Type B pancreatic cell (in vitro differentiated cells): ENCODE data around the gene TRIM52. TPM values are rescaled to one million over a fixed set of nuclear protein-coding genes. Genes with fewer than 3 reads are reported as not detected.
A peak's percentile ranks its signal among the peaks of the same experiment; 100 is the strongest.

ENCODE experiments used
- DNase-seq: peaks from one replicate; pipeline ENCODE4 v3.0.0; 2021; ENCODE audit warnings: mixed read lengths; ENCODE audit not compliant: unreplicated experiment; ENCODE audit errors: extremely low spot score
- H3K27ac Mint-ChIP-seq: 2 replicates; pipeline ENCODE4 v1.8.0; 2021; ENCODE audit warnings: mild to moderate bottlenecking, mixed read lengths
- H3K27me3 Mint-ChIP-seq: 2 replicates; pipeline ENCODE4 v1.8.0; 2021; ENCODE audit warnings: mixed read lengths
- H3K36me3 Mint-ChIP-seq: 2 replicates; pipeline ENCODE4 v1.8.0; 2021; ENCODE audit warnings: mixed read lengths
- H3K4me1 Mint-ChIP-seq: one replicate; pipeline ENCODE4 v1.8.0; 2021; ENCODE audit warnings: mixed read lengths; ENCODE audit not compliant: unreplicated experiment
- H3K4me3 Mint-ChIP-seq: 2 replicates; pipeline ENCODE4 v1.8.0; 2021; ENCODE audit warnings: mild to moderate bottlenecking, mixed read lengths
- H3K9me3 Mint-ChIP-seq: 2 replicates; pipeline ENCODE4 v1.8.0; 2021; ENCODE audit warnings: mixed read lengths
- total RNA-seq: library from RNA; stranded (reverse); gene quantifications from 2 replicates; pipeline ENCODE4 v1.2.1, GENCODE V29; 2021; ENCODE audit warnings: low replicate concordance
- TF ChIP-seq, protein P1 (sequence below): fragments of 200-600 bp; sonication (generic); conservative IDR thresholded peaks from 2 replicates; pipeline ENCODE4 v1.5.0; 2021; ENCODE audit warnings: antibody characterized with exemption, mild to moderate bottlenecking

The TRIM52 gene
- total RNA-seq, 1 donor from 2014 or later: 14.1 TPM

DNA sequence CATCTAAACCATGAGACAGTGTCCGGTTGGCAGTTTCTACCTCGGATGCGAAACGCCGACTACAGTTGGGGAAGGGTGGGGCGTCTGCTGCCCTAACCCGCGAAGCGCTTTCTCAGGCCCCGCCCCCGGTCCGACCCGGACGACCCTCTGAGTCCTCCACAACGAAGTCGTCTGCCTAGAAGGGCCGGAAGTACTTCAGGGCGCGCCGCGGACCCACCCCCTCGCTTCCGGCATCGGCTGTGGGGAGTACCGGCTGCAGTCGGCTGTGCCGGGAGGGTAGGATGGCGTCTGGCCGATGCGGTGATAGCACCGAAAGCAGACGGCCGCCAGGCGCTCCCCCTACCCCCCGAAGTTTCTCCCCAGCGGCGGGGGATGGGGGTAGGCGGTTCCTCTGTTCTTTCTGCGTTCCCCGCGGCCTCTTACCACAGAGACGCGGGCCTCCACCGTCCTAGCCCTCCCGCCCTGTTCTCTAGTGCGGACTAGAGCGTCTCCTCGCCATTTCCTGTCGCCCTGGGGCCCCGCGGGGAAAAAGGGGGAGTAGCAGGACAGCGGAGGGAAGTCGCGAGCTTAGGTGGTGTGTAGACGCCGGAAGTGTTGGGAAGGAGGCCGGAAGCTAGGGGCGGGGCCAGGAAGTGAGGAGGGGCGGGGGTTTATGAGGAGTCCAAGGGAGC, 37.8 kb downstream of the TRIM52 start, which contains the start of gene TRIM41:
Gene TRIM41 (plus strand): TSS at position 224 of the 671 bp plus-strand sequence. CDS start 719 bp downstream, outside the sequence.
- Mint-ChIP-seq H3K36me3 (peaks cover 11% of the 10 kb centered on the region), H3K9me3 (no peaks in the 10 kb centered on the region), H3K27me3 (peaks cover 16% of the 10 kb centered on the region), H3K4me3 (peak within 1 kb of the TSS; percentile 99), H3K4me1 (peaks cover 27% of the 10 kb centered on the region), H3K27ac (peak within 1 kb of the TSS; percentile 100)
- TF ChIP-seq, protein P1, sequence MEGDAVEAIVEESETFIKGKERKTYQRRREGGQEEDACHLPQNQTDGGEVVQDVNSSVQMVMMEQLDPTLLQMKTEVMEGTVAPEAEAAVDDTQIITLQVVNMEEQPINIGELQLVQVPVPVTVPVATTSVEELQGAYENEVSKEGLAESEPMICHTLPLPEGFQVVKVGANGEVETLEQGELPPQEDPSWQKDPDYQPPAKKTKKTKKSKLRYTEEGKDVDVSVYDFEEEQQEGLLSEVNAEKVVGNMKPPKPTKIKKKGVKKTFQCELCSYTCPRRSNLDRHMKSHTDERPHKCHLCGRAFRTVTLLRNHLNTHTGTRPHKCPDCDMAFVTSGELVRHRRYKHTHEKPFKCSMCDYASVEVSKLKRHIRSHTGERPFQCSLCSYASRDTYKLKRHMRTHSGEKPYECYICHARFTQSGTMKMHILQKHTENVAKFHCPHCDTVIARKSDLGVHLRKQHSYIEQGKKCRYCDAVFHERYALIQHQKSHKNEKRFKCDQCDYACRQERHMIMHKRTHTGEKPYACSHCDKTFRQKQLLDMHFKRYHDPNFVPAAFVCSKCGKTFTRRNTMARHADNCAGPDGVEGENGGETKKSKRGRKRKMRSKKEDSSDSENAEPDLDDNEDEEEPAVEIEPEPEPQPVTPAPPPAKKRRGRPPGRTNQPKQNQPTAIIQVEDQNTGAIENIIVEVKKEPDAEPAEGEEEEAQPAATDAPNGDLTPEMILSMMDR: peak; percentile 10
- DNase-seq: peak; percentile 99

DNA sequence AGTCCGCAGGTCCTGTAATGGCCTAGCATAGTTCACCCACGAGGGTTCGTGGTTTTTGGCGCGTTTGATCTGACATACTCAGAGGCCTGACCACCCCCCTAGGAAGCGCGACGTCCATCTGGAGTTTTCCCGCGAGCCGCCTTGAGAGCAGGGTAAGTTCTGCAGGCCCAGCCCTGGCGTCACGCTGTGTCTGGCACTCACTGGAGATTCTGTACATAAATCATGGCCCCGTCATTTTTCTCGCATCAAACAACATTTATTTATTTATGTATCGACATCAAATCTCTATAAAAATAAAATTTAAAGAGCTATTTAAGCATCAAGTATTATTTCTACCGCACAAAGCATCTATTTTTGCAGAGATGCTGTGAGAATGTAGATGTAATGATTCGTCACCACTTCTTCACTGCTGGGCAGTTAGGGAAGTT, 38.3 kb downstream of the TRIM52 start:
- no peak for DNase-seq
- H3K4me3 Mint-ChIP-seq: peak overlapping the region; percentile 99
- H3K4me1 Mint-ChIP-seq: peaks cover 32% of the 10 kb centered on the region
- TF ChIP-seq, protein P1: peak; percentile 68
- peaks cover 14% of the 10 kb centered on the region for H3K36me3 Mint-ChIP-seq
- H3K27ac Mint-ChIP-seq: peak overlapping the region; percentile 100
- peaks cover 21% of the 10 kb centered on the region for H3K27me3 Mint-ChIP-seq
- H3K9me3 Mint-ChIP-seq: no peaks in the 10 kb centered on the region

DNA sequence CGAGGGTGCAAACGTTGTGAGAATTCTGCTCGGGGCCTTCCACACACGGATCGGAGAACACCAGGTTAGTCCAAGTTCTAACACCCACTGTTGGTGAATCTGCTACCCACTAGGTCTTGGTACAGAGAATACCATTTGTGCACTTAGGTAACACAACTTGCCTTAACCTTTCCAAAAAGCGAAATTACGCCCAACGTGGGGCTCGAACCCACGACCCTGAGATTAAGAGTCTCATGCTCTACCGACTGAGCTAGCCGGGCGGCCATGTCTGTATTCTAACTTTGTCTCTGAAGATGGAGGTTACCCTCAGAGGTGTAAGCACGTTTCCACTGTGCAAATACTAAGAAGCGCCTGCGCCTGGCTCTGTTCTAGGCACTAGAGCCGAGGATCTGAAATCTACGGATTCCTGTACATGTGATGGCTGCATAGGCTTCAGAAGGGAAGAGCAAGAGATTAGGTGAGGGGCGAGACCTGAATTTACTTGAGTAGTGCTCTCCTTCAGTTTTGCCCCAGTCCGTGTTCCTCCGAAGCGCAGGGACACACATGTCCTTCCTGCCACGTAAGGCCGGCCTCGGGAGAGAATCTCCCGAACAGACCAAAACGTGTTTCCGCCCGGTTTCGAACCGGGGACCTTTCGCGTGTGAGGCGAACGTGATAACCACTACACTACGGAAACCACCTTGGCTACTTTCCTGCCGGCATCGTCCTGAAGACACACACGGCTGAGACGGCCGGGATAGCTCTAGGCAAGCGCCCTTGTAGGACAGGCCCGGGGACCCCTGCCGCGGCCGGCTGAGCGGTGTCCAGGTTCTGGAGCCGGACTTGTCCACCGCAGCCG, 38.9 kb downstream of the TRIM52 start:
- H3K9me3 Mint-ChIP-seq: no peaks in the 10 kb centered on the region
- DNase-seq: peak; percentile 97
- H3K4me3 Mint-ChIP-seq: peak overlapping the region; percentile 99

DNA sequence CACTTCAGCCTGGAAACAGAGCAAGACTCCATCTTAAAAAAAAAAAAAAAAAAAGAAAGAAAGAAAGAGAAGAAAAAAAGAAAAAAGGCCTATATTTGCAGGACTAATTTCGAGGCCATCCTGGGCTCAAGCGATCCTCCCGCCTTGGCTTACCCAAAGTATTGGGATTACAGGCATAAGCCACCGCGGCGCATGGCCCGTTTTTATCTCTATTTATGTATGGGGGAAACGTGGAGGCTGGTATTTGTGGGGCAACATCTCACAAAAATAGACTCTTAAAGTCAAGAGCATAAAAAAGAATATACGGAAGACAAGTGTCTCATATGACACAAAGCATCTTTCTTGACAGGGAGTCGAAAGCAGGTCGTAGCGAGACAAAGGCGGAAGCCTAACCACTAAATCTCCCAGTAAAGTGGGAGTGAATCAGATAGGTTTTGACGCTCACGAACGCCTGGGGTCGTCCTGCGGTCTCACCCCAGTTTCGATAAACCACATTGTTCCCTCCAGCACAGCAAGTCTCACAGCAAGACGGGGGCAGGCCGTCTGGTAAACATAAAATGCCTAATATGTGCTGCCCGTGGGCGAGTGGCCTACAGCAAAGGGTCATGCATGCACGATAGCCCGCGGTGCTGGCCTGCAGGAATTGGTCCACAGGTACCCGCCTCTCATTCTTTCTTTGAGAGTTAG, 39.7 kb downstream of the TRIM52 start:
- Mint-ChIP-seq H3K36me3 (peaks cover 14% of the 10 kb centered on the region), H3K27me3 (peaks cover 27% of the 10 kb centered on the region), H3K4me1 (peaks cover 40% of the 10 kb centered on the region), H3K4me3 (peak overlapping the region; percentile 99), H3K9me3 (no peaks in the 10 kb centered on the region), H3K27ac (peak overlapping the region; percentile 100)
- TF ChIP-seq, protein P1: no peak
- DNase-seq: no peak

More for the DNA sequence above, 38.9 kb downstream of the TRIM52 start:
- TF ChIP-seq, protein P1: no peak
- H3K4me1 Mint-ChIP-seq: peaks cover 36% of the 10 kb centered on the region
- peak overlapping the region; percentile 100 for H3K27ac Mint-ChIP-seq
- H3K36me3 Mint-ChIP-seq: peaks cover 14% of the 10 kb centered on the region
- peaks cover 24% of the 10 kb centered on the region for H3K27me3 Mint-ChIP-seq

DNA sequence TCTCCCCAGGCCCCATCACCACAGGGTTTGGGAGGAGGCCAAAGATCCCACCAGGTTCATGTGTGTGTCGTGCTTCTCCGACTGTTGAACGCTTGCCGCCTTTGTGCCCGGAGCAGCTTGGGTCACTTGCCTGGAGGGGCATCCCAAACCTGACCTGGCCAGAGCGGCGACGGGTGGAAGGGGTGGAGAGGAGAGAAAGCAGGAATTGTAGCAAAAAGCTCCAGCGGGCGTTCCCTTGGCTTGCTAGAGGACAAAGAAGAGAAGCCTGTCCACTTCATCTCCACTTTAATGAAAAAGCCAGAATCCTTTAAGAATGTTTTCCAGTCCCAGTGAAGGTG, 40.8 kb downstream of the TRIM52 start:
- Mint-ChIP-seq H3K36me3 (peaks cover 14% of the 10 kb centered on the region), H3K4me1 (peaks cover 42% of the 10 kb centered on the region), H3K9me3 (no peaks in the 10 kb centered on the region), H3K27me3 (peaks cover 29% of the 10 kb centered on the region), H3K4me3 (peak overlapping the region; percentile 74), H3K27ac (peak overlapping the region; percentile 8)
- no peak for DNase-seq
- TF ChIP-seq, protein P1: no peak
